ENCODE data around the gene METTL21C. TPM values are rescaled to one million over a fixed set of nuclear protein-coding genes. Genes with fewer than 3 reads are reported as not detected.

METTL21C gene
- polyA plus RNA-seq, 3 donors = not detected

GRCh38 chr13:102675115-102675514 lies 19.7 kb downstream of the METTL21C start:
- Histone ChIP-seq H3K9me3 (replicated peaks in 1 of 2; ENCODE audit: control insufficient read depth in 1 of 2, insufficient read depth in 1 of 2, low read length in 2 of 2) (no peaks in the 10 kb centered on the region), H3K36me3 (replicated peaks in 1 of 2; ENCODE audit: control insufficient read depth in 1 of 2, insufficient read depth in 2 of 2, low read length in 2 of 2) (peaks cover 76 to 100% of the 10 kb centered on the region in 2 donors), H3K4me1 (ENCODE audit: control insufficient read depth in 1 of 2, insufficient read depth in 2 of 2, low read length in 2 of 2) (peaks cover under 1 to 3% of the 10 kb centered on the region in 2 donors), H3K4me2 (replicated peaks; ENCODE audit: extremely low read depth, low read length, poor library complexity, severe bottlenecking) (no peak overlapping the region), H4K20me1 (ENCODE audit: insufficient read depth, low read length) (no peaks in the 10 kb centered on the region), H3K4me3 (replicated peaks in 1 of 3; ENCODE audit: low read depth in 2 of 3, low read length in 3 of 3) (no peak overlapping the region), H3K79me2 (ENCODE audit: insufficient read depth, low read length) (no peaks in the 10 kb centered on the region), H3K27ac (ENCODE audit: low read depth in 1 of 2, low read length in 2 of 2) (no peak overlapping the region), H2AFZ (ENCODE audit: insufficient read depth, low read depth, low read length, poor library complexity, severe bottlenecking) (no peak overlapping the region), H3K27me3 (ENCODE audit: control insufficient read depth in 2 of 2, insufficient read depth in 2 of 2, low read length in 2 of 2) (no peaks in the 10 kb centered on the region), H3K9ac (ENCODE audit: insufficient read depth, low read length, poor library complexity, severe bottlenecking) (no peak overlapping the region)
- DNase-seq = no peak
- no peak for TF ChIP-seq CTCF (IDR thresholded peaks at IDR 0.05)
- H3K36me3 Mint-ChIP-seq = peaks cover 71 to 75% of the 10 kb centered on the region in 2 donors
- H3K27ac Mint-ChIP-seq = no peak overlapping the region
- H3K27me3 Mint-ChIP-seq (ENCODE audit: low read depth in 3 of 3) = peaks cover 0 to 3% (median 0%) of the 10 kb centered on the region in 3 donors
- intact Hi-C loops (cut with micrococcal nuclease) = no loop called here
- H3K4me3 Mint-ChIP-seq = no peak overlapping the region
- peaks cover 4% of the 10 kb centered on the region for H3K4me1 Mint-ChIP-seq
- H3K9me3 Mint-ChIP-seq = peaks cover 0 to 2% (median 0%) of the 10 kb centered on the region in 7 donors
- WGBS (ENCODE audit: insufficient coverage) = no CpG with 5 or more reads among the region's 3 CpGs

- Mint-ChIP-seq H3K36me3 (peaks cover 80 to 92% of the 10 kb centered on the region in 2 donors), H3K27ac (peak overlapping the region in 1 of 7 donors; percentile 18), H3K4me3 (no peak overlapping the region), H3K4me1 (no peaks in the 10 kb centered on the region), H3K9me3 (peaks cover 1 to 13% (median 6%) of the 10 kb centered on the region in 7 donors), H3K27me3 (ENCODE audit: low read depth in 3 of 3) (no peaks in the 10 kb centered on the region)
- H4K20me1 ChIP-seq (ENCODE audit: insufficient read depth, low read length) = no peaks in the 10 kb centered on the region
- H3K27me3 ChIP-seq (ENCODE audit: control insufficient read depth in 2 of 2, insufficient read depth in 2 of 2, low read length in 2 of 2) = no peaks in the 10 kb centered on the region
- no peak for TF ChIP-seq CTCF (IDR thresholded peaks at IDR 0.05)
- DNase-seq = no peak
- intact Hi-C loops (cut with micrococcal nuclease) = no loop called here
- no peaks in the 10 kb centered on the region for H3K79me2 ChIP-seq (ENCODE audit: insufficient read depth, low read length)
- H3K4me1 ChIP-seq (ENCODE audit: control insufficient read depth in 1 of 2, insufficient read depth in 2 of 2, low read length in 2 of 2) = no peaks in the 10 kb centered on the region
- WGBS (ENCODE audit: insufficient coverage) = 89% methylated on average over 4 of the region's 5 CpGs
- H3K9ac ChIP-seq (ENCODE audit: insufficient read depth, low read length, poor library complexity, severe bottlenecking) = no peak overlapping the region
- no peak overlapping the region for H3K27ac ChIP-seq (ENCODE audit: low read depth in 1 of 2, low read length in 2 of 2)
- H3K36me3 ChIP-seq (replicated peaks in 1 of 2; ENCODE audit: control insufficient read depth in 1 of 2, insufficient read depth in 2 of 2, low read length in 2 of 2) = peaks cover 79 to 100% of the 10 kb centered on the region in 2 donors
- H3K4me3 ChIP-seq (replicated peaks in 1 of 3; ENCODE audit: low read depth in 2 of 3, low read length in 3 of 3) = no peak overlapping the region
- no peak overlapping the region for H2AFZ ChIP-seq (ENCODE audit: insufficient read depth, low read depth, low read length, poor library complexity, severe bottlenecking)
- H3K9me3 ChIP-seq (replicated peaks in 1 of 2; ENCODE audit: control insufficient read depth in 1 of 2, insufficient read depth in 1 of 2, low read length in 2 of 2) = peaks cover 5 to 6% of the 10 kb centered on the region in 2 donors
- H3K4me2 ChIP-seq (replicated peaks; ENCODE audit: extremely low read depth, low read length, poor library complexity, severe bottlenecking) = no peak overlapping the region
These were observed 24.7 kb downstream of the METTL21C start for GRCh38 chr13:102670130-102670529.

All from CD14-positive monocyte (primary cell).